ENCODE measurements around the gene EXPH5. TPM values are rescaled to one million over a fixed set of nuclear protein-coding genes. Genes with fewer than 3 reads are reported as not detected.

The EXPH5 gene
- total RNA-seq, 4 donors from 2014 or later = 3.3 to 8.1 (median 6.9) TPM

DNA sequence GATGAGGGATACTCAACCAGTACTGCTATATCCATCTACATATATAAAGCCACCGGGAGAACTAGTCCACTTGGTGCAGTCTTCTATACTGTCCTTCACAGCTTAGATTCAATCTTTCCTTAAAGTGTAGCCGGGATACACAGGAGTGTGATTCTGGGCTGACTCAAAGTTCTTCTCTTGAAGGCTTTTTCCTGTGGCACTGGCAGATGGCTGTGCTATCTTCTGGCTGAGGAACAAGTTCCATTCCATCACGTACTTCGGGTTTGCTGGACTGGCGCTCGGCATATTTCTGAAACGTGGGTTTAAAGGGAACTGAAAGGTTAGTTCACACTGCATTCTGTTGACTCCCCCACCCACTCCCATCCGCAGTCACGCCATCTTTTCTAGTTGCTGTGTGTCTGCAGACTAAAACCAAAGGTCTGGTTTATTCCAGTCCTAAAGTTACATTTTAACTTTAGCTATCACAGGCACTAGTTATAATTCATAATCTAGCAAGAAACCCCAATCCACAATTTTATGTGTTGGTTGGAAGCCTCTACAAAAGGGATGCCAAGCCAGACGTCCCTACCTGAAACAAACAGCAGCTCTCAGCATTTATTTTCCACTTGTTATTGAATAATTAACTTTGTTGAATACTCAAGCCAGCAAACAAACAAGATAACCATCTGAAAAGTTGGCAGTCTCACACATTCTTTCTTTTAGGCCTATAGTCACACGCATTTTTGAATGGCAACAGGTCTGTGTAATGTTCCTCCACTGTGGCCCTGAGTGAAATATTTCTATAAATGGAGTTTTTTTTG, 118.7 kb downstream of the EXPH5 start:
- no peak for DNase-seq
- no peak overlapping the region for H3K4me3 ChIP-seq

DNA sequence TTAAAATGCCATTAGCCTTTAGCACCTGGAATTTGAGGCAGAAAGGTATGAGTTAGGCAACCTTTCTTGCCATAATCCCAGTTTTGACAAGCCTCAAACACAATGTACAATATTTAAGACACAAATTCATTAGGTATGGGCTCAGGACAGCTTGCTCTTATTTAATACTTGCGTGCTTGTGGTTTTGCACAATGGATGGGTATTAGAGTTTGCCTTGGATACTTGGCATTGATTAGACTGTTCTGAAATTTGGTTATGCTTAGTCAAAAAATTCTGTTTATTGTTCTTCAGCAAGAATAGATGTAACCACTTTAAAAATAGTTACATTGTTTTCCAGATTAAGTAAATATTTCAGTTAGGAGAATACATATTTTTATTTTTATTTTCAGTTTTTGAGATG, 120.9 kb downstream of the EXPH5 start:
- TF ChIP-seq, protein P1, sequence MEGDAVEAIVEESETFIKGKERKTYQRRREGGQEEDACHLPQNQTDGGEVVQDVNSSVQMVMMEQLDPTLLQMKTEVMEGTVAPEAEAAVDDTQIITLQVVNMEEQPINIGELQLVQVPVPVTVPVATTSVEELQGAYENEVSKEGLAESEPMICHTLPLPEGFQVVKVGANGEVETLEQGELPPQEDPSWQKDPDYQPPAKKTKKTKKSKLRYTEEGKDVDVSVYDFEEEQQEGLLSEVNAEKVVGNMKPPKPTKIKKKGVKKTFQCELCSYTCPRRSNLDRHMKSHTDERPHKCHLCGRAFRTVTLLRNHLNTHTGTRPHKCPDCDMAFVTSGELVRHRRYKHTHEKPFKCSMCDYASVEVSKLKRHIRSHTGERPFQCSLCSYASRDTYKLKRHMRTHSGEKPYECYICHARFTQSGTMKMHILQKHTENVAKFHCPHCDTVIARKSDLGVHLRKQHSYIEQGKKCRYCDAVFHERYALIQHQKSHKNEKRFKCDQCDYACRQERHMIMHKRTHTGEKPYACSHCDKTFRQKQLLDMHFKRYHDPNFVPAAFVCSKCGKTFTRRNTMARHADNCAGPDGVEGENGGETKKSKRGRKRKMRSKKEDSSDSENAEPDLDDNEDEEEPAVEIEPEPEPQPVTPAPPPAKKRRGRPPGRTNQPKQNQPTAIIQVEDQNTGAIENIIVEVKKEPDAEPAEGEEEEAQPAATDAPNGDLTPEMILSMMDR (IDR thresholded peaks at IDR 0.05) = no peak
- no peak for TF ChIP-seq POLR2A (IDR thresholded peaks at IDR 0.05)
- Histone ChIP-seq H3K9me3 (no peaks in the 10 kb centered on the region), H3K27me3 (no peaks in the 10 kb centered on the region), H3K4me1 (no peaks in the 10 kb centered on the region), H3K36me3 (peaks cover 0 to 16% (median 0%) of the 10 kb centered on the region in 3 donors), H3K4me3 (no peak overlapping the region), H3K27ac (no peak overlapping the region)
- DNase-seq = no peak

More for the DNA sequence above, 118.7 kb downstream of the EXPH5 start:
- TF ChIP-seq, protein P1 (IDR thresholded peaks at IDR 0.05) = no peak
- TF ChIP-seq POLR2A (IDR thresholded peaks at IDR 0.05) = no peak
- Histone ChIP-seq H3K27me3 (no peaks in the 10 kb centered on the region), H3K9me3 (no peaks in the 10 kb centered on the region), H3K4me1 (no peaks in the 10 kb centered on the region), H3K36me3 (peaks cover 0 to 30% (median 0%) of the 10 kb centered on the region in 3 donors), H3K27ac (no peak overlapping the region)

DNA sequence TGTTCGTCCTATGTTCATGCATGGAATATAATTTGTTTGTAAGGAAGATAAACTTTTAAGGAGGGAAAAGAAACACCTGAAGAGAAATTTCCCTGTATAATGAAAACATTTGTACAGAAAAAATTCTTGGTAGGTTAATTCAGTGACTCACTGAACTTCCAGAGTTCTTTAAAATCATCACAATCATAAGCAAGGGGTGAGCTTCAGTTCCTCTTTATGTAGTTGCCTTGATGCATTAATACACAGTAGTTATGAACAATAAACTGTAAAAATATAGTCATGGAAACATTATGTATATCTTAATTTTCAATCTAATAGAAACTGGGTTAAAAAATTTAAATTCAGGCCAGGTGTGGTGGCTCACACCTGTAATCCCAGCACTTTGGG, 125.1 kb downstream of the EXPH5 start:
- H3K9me3 ChIP-seq = no peaks in the 10 kb centered on the region
- TF ChIP-seq, protein P1 (IDR thresholded peaks at IDR 0.05) = no peak
- TF ChIP-seq POLR2A (IDR thresholded peaks at IDR 0.05) = no peak
- H3K27me3 ChIP-seq = no peaks in the 10 kb centered on the region
- no peak for DNase-seq
- no peak overlapping the region for H3K27ac ChIP-seq
- H3K36me3 ChIP-seq = peaks cover 0 to under 1% (median 0%) of the 10 kb centered on the region in 3 donors
- no peak overlapping the region for H3K4me3 ChIP-seq
- H3K4me1 ChIP-seq = peaks cover 0 to 6% (median 0%) of the 10 kb centered on the region in 4 donors

DNA sequence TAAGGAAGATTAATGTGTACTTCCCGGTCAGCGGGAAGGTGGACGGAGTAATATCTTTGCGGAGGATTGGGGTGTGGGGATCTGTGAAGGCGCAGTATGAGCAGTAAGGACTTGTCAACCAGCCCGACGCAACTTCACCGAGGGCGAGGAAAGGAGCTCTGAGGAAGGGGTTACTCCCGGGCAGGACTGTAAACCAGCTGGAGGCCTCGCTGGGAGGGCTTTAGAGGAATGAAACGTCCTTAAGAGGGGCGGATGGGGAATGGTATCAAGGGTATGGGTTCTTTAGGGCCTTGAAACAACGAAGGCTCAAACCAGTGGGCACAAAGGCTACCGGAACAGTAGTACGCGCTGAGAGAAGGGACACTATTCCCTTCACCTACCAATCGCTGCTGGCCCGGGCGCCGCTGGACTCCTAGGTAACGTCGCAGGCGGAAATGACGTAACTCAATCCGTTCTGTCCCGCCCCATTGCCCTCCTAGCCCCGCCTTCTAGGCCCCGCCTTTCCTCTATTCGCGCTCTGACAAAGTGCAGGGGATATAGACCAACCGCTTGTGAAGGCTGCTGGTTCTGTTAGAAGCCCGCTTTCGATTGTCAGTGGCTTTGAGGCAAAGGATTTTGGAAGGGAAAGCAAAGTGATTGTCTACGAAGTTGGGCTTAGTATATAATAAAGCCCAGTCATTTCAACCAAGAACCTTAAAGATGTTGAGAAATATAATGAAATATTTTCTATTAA, 126.3 kb downstream of the EXPH5 start, which contains the start of gene C11orf65:
TSS of gene C11orf65 (minus strand) at position 439 of the 733 bp plus-strand sequence. CDS start 5,970 bp downstream, outside the sequence.
- no peaks in the 10 kb centered on the region for H3K9me3 ChIP-seq
- no peaks in the 10 kb centered on the region for H3K27me3 ChIP-seq

DNA sequence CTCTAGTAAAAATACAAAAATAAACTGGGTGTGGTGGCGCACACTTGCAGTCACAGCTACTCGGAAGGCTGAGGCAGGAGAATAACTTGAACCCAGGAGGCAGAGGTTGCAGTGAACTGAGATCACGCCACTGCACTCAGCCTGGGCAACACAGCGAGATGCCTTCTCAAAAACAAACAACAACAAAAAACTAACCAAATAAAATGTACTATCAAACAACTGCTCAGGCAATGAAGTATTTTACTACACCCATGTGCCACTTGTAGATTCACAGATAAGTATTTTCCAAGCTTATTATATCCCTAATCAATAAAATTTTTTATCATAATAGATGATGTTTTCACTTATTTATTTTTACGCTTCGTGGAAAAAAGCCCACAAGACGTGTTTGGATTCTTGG, 127.2 kb downstream of the EXPH5 start:
- H3K4me3 ChIP-seq = peak overlapping the region; percentile 54 to 65 (median 61)
- H3K27me3 ChIP-seq = no peaks in the 10 kb centered on the region
- DNase-seq = no peak
- H3K27ac ChIP-seq = peak overlapping the region; percentile 86 to 98 (median 98)
- no peaks in the 10 kb centered on the region for H3K9me3 ChIP-seq
- peaks cover 0 to 6% (median 0%) of the 10 kb centered on the region in 4 donors for H3K4me1 ChIP-seq
- no peak for TF ChIP-seq POLR2A (IDR thresholded peaks at IDR 0.05)
- TF ChIP-seq, protein P1 (IDR thresholded peaks at IDR 0.05) = no peak
- no peaks in the 10 kb centered on the region for H3K36me3 ChIP-seq

More for the DNA sequence above, 126.3 kb downstream of the EXPH5 start, which contains the start of gene C11orf65:
- Histone ChIP-seq H3K27ac (peak within 1 kb of the TSS; percentile 86 to 98 (median 98)), H3K4me1 (peaks cover 0 to 6% (median 0%) of the 10 kb centered on the region in 4 donors), H3K4me3 (peak within 1 kb of the TSS; percentile 54 to 65 (median 61)), H3K36me3 (no peaks in the 10 kb centered on the region)
- peak; percentile 97 to 98 for TF ChIP-seq POLR2A (IDR thresholded peaks at IDR 0.05)
- TF ChIP-seq, protein P1 (IDR thresholded peaks at IDR 0.05) = no peak
- peak; percentile 97 to 98 (median 97) for DNase-seq

Other genes with a start within 250 kb of the EXPH5 start
- not detected for gene C11orf65, start 126.2 kb downstream of the EXPH5 start, total RNA-seq
- 1 to 10 TPM; 1.7 to 6.3 (median 5.0) TPM for gene POGLUT3, start 95.4 kb downstream of the EXPH5 start, total RNA-seq
- gene DDX10, start 71.3 kb upstream of the EXPH5 start, total RNA-seq = 10 to 100 TPM in 3 of 4 donors, 1 to 10 TPM in 1; 3.9 to 38.0 (median 16.5) TPM

All from Peyer's patch (tissue), 4 donors.